Fibroblast of lung (primary cell): Measurements from ENCODE around the gene PTX4. TPM values are rescaled to one million over a fixed set of nuclear protein-coding genes. Genes with fewer than 3 reads are reported as not detected.
A peak's percentile ranks its signal among the peaks of the same experiment; 100 is the strongest.

Experiments
- DNase-seq, 2 donors: peaks; one replicate each; pipeline versions ENCODE4 v3.0.0 to v3.0.0-alpha.2; 2010; ENCODE audit warnings: low read depth in 2 of 2
- H2AFZ ChIP-seq: 2 replicates; pipeline ENCODE4 v1.5.1; 2012; ENCODE audit warnings: low read length, control low read depth, inconsistent platforms
- H3K27ac ChIP-seq: 2 replicates; pipeline ENCODE4 v1.5.1; 2011; ENCODE audit warnings: low read length, control low read depth; ENCODE audit not compliant: insufficient read depth
- H3K27me3 ChIP-seq: 2 replicates; pipeline ENCODE4 v1.5.1; 2011; ENCODE audit warnings: mild to moderate bottlenecking, low read length; ENCODE audit not compliant: control insufficient read depth, insufficient read depth
- H3K36me3 ChIP-seq: 2 replicates; pipeline ENCODE4 v1.5.1; 2011; ENCODE audit warnings: low read length; ENCODE audit not compliant: control insufficient read depth, insufficient read depth
- H3K4me1 ChIP-seq: 2 replicates; pipeline ENCODE4 v1.5.1; 2011; ENCODE audit warnings: low read length; ENCODE audit not compliant: control insufficient read depth, insufficient read depth; ENCODE audit errors: extremely low read depth
- H3K4me2 ChIP-seq: 2 replicates; pipeline ENCODE4 v1.5.1; 2011; ENCODE audit warnings: low read length, control low read depth; ENCODE audit not compliant: insufficient read depth; ENCODE audit errors: extremely low read depth
- H3K4me3 ChIP-seq, 4 experiments: fragments of 200-600 bp in 1 of 4; sonication (generic) in 1 of 4; replicated peaks in 1 of 4; 2 replicates each; pipeline ENCODE4 v1.5.1; 2011 to 2016; ENCODE audit warnings: low read length in 4 of 4, low read depth in 3 of 4, mild to moderate bottlenecking in 3 of 4, control low read depth in 2 of 4, inconsistent platforms in 1 of 4, mixed read lengths in 1 of 4; ENCODE audit not compliant: insufficient read depth in 1 of 4; ENCODE audit errors: control extremely low read depth in 1 of 4
- H3K79me2 ChIP-seq: 2 replicates; pipeline ENCODE4 v1.5.1; 2012; ENCODE audit warnings: mild to moderate bottlenecking, low read length, inconsistent platforms; ENCODE audit not compliant: control insufficient read depth, insufficient read depth
- H3K9ac ChIP-seq: 2 replicates; pipeline ENCODE4 v1.5.1; 2011; ENCODE audit warnings: mild to moderate bottlenecking, low read length, control low read depth; ENCODE audit not compliant: insufficient read depth
- H3K9me3 ChIP-seq: 2 replicates; pipeline ENCODE4 v1.5.1; 2012; ENCODE audit warnings: low read depth, low read length; ENCODE audit not compliant: control insufficient read depth, insufficient read depth
- H4K20me1 ChIP-seq: 2 replicates; pipeline ENCODE4 v1.5.1; 2011; ENCODE audit warnings: low read length; ENCODE audit not compliant: control insufficient read depth, insufficient read depth; ENCODE audit errors: extremely low read depth
- EZH2 ChIP-seq: IDR thresholded peaks from 2 replicates; pipeline ENCODE4 v1.5.1; 2012; ENCODE audit warnings: low read length, control low read depth, mild to moderate bottlenecking; ENCODE audit errors: missing control alignments
- polyA plus RNA-seq, 2 donors: library from polyadenylated mRNA; depleted of rRNA in 1 of 2; stranded (reverse) in 1 of 2; unstranded in 1 of 2; fragments of >200 nt; gene quantifications; 2 replicates each; pipeline ENCODE4 v1.2.1, GENCODE V29; 2011 to 2012; ENCODE audit warnings: missing spikeins in 1 of 2
- total RNA-seq: library from RNA; depleted of rRNA; stranded (reverse); fragments of >200 nt; gene quantifications from 2 replicates; pipeline ENCODE4 v1.2.1, GENCODE V29; 2014
- TF ChIP-seq, protein P1 (sequence below), 2 donors: IDR thresholded peaks in 1 of 2; conservative IDR thresholded peaks in 1 of 2; 1 replicate in 1 of 2; 2 replicates in 1 of 2; pipeline ENCODE4 v1.5.1; 2011 to 2012; ENCODE audit warnings: low read length in 2 of 2, control low read depth in 1 of 2, inconsistent platforms in 1 of 2, low read depth in 1 of 2, mild to moderate bottlenecking in 1 of 2

PTX4 gene
- total and polyA plus RNA-seq, 2 donors (not counting 1 experiment from before 2014, with no cell fraction given): not detected

DNA sequence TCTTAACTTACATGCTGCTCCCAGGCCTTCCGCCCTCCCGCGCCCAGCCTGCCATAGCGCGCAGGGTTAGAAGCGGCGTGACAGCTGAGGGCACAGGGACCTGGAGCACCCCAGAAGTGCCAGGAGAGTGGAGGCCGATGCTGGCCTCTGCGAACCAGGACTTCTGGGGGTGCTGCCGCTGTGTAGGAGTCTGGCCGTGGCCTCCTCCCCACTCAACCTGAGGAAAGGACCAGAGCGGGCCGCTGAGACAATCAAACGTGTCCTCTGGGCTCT, 42.8 kb upstream of the PTX4 start:
- H3K27ac ChIP-seq: no peak overlapping the region
- no peak overlapping the region for H3K4me3 ChIP-seq
- H4K20me1 ChIP-seq: no peaks in the 10 kb centered on the region
- no peak overlapping the region for H3K9ac ChIP-seq
- peaks cover 31% of the 10 kb centered on the region for H3K4me1 ChIP-seq
- H3K79me2 ChIP-seq: peaks cover 21% of the 10 kb centered on the region
- H3K36me3 ChIP-seq: peaks cover 1% of the 10 kb centered on the region
- no peak overlapping the region for H3K4me2 ChIP-seq
- no peak overlapping the region for H2AFZ ChIP-seq
- no peak for TF ChIP-seq EZH2
- TF ChIP-seq, protein P1, sequence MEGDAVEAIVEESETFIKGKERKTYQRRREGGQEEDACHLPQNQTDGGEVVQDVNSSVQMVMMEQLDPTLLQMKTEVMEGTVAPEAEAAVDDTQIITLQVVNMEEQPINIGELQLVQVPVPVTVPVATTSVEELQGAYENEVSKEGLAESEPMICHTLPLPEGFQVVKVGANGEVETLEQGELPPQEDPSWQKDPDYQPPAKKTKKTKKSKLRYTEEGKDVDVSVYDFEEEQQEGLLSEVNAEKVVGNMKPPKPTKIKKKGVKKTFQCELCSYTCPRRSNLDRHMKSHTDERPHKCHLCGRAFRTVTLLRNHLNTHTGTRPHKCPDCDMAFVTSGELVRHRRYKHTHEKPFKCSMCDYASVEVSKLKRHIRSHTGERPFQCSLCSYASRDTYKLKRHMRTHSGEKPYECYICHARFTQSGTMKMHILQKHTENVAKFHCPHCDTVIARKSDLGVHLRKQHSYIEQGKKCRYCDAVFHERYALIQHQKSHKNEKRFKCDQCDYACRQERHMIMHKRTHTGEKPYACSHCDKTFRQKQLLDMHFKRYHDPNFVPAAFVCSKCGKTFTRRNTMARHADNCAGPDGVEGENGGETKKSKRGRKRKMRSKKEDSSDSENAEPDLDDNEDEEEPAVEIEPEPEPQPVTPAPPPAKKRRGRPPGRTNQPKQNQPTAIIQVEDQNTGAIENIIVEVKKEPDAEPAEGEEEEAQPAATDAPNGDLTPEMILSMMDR (conservative IDR thresholded peaks at IDR 0.05 in 1 of 2, IDR thresholded peaks at IDR 0.05 in 1 of 2; ENCODE audit: low read depth in 1 of 2, low read length in 2 of 2): no peak
- DNase-seq: no peak
- no peaks in the 10 kb centered on the region for H3K9me3 ChIP-seq
- H3K27me3 ChIP-seq: no peaks in the 10 kb centered on the region

DNA sequence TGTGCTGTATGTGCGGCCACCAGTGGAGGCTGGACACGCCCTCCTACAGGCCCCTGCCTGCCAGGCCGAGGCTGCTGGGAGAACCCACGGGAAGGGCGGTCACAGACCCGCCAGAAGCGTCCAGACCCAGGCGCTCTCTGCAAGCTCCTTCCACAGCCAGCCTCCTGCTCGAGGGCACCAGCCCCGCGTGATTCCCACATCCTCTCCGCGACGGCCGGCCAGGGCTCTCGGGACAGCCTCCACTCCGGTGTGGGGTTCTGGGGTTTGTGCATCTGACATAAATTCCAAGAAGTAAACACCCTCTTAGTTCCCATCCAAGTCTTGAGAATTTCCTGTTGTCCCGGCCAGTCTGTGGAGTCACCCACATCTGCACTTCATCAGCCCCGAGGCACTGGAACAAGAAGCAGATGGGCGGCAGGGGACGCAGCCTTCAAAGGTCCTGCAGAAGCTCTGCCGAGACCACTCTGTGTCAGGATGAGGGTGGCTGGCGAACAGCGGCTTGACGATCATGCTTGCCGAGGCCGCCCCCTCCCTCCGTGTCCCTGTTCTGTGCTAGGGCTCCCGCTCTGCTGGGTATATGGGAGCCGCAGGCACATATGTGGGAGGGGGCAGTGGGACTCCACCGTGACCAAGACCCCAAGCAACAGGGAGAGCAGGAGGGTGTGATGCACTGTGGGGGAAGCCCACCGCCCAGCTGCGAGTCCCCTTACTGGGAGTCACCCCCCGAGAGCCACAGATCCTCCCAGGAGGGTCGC, 42.3 kb upstream of the PTX4 start:
- peak overlapping the region; percentile 58 for H3K27ac ChIP-seq
- no peak overlapping the region for H2AFZ ChIP-seq
- peaks cover 16% of the 10 kb centered on the region for H3K79me2 ChIP-seq
- peaks cover 29% of the 10 kb centered on the region for H3K4me1 ChIP-seq
- H3K4me3 ChIP-seq: no peak overlapping the region
- H4K20me1 ChIP-seq: no peaks in the 10 kb centered on the region
- TF ChIP-seq, protein P1 (conservative IDR thresholded peaks at IDR 0.05 in 1 of 2, IDR thresholded peaks at IDR 0.05 in 1 of 2; ENCODE audit: low read depth in 1 of 2, low read length in 2 of 2): no peak
- peak overlapping the region; percentile 22 for H3K9ac ChIP-seq
- H3K4me2 ChIP-seq: peak overlapping the region; percentile 7
- no peaks in the 10 kb centered on the region for H3K36me3 ChIP-seq
- peak in 1 of 2 donors; percentile 44 for DNase-seq
- no peaks in the 10 kb centered on the region for H3K9me3 ChIP-seq
- no peaks in the 10 kb centered on the region for H3K27me3 ChIP-seq

DNA sequence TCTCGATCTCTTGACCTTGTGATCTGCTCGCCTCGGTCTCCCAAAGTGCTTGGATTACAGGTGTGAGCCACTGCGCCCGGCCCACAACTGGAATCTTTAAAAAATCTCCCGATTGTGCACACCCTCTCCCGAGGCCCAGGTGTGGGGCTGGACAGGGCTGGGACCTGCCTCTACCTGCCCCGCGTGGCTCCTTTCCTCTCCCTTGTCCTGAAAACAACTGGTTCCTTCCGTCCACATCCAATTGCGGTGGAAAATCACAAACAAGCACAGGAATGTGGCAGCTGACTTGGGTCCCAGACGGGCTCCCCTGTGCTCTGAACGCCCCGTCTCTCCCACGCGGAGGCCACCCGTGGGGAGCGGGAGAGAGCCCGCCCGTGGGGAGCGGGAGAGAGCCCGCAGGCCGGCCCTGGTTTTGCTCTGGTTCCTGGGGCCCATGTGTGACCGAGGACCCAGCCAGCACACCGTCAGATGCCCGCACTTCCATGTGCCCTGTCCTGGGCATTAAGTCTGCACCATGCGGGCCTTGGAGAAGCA, 41.7 kb upstream of the PTX4 start:
- Histone ChIP-seq H3K27me3 (no peaks in the 10 kb centered on the region), H3K4me3 (no peak overlapping the region), H3K27ac (peak overlapping the region; percentile 58), H3K9me3 (no peaks in the 10 kb centered on the region), H3K4me2 (peak overlapping the region; percentile 7), H3K4me1 (peaks cover 28% of the 10 kb centered on the region), H3K9ac (no peak overlapping the region), H3K36me3 (no peaks in the 10 kb centered on the region), H3K79me2 (peaks cover 11% of the 10 kb centered on the region), H2AFZ (no peak overlapping the region), H4K20me1 (no peaks in the 10 kb centered on the region)
- no peak for DNase-seq
- TF ChIP-seq, protein P1 (conservative IDR thresholded peaks at IDR 0.05 in 1 of 2, IDR thresholded peaks at IDR 0.05 in 1 of 2; ENCODE audit: low read depth in 1 of 2, low read length in 2 of 2): no peak
- no peak for TF ChIP-seq EZH2
